Measurements from ENCODE around the gene GPATCH4. TPM values are rescaled to one million over a fixed set of nuclear protein-coding genes. Genes with fewer than 3 reads are reported as not detected.
"Not testable (repeated sequence)": the region's sequence is repeated elsewhere in the genome, so short reads cannot be mapped to it uniquely, and the experiment has no call there.

The GPATCH4 gene
- total RNA-seq, 2 experiments from 2014 or later: 43.9 to 44.7 TPM

- Mint-ChIP-seq H3K4me1 (ENCODE audit: low read depth) (peaks cover 37% of the 10 kb centered on the region), H3K4me3 (peak overlapping the region; percentile 29), H3K9me3 (ENCODE audit: insufficient read depth) (no peaks in the 10 kb centered on the region), H3K27me3 (ENCODE audit: low read depth) (peaks cover 82% of the 10 kb centered on the region), H3K27ac (no peak overlapping the region), H3K36me3 (ENCODE audit: low read depth) (no peaks in the 10 kb centered on the region)
- CTCF ChIA-PET: interaction anchor here (1.2 to 5.6 kb wide), 9 partner anchors 12 to 257 kb away, joined by 3 to 52 read pairs (median 20); no protein-coding TSS in a partner anchor
- no peak for ATAC-seq
- POLR2A ChIA-PET: interaction anchor here (1.4 kb wide), 1 partner anchor 15 kb away, joined by 3 read pairs; no protein-coding TSS in a partner anchor
- DNase-seq: no peak
Observed at GRCh38 chr1:156642265-156643048, 41.2 kb upstream of the GPATCH4 start.

- Mint-ChIP-seq H3K27ac (no peak within 1 kb of the TSS), H3K27me3 (ENCODE audit: low read depth) (peaks cover 77% of the 10 kb centered on the region), H3K4me1 (ENCODE audit: low read depth) (peaks cover 37% of the 10 kb centered on the region), H3K9me3 (ENCODE audit: insufficient read depth) (no peaks in the 10 kb centered on the region), H3K4me3 (peak within 1 kb of the TSS; percentile 29), H3K36me3 (ENCODE audit: low read depth) (no peaks in the 10 kb centered on the region)
- POLR2A ChIA-PET: interaction anchor here (0.6 to 1.4 kb wide), 2 partner anchors 14 to 34 kb away, joined by 3 to 6 read pairs; no protein-coding TSS in a partner anchor
- DNase-seq (no peak), ATAC-seq (peak; percentile 30)
- CTCF ChIA-PET: interaction anchor here (1.3 to 5.6 kb wide), 5 partner anchors 14 to 256 kb away, joined by 4 to 52 read pairs (median 15); no protein-coding TSS in a partner anchor
Observed at GRCh38 chr1:156641761-156642264, 40.5 kb upstream of the GPATCH4 start, which contains the start of gene BCAN. Gene BCAN (plus strand): TSS chr1:156642117. CDS start chr1:156646055, 3,938 bp downstream.

DNA sequence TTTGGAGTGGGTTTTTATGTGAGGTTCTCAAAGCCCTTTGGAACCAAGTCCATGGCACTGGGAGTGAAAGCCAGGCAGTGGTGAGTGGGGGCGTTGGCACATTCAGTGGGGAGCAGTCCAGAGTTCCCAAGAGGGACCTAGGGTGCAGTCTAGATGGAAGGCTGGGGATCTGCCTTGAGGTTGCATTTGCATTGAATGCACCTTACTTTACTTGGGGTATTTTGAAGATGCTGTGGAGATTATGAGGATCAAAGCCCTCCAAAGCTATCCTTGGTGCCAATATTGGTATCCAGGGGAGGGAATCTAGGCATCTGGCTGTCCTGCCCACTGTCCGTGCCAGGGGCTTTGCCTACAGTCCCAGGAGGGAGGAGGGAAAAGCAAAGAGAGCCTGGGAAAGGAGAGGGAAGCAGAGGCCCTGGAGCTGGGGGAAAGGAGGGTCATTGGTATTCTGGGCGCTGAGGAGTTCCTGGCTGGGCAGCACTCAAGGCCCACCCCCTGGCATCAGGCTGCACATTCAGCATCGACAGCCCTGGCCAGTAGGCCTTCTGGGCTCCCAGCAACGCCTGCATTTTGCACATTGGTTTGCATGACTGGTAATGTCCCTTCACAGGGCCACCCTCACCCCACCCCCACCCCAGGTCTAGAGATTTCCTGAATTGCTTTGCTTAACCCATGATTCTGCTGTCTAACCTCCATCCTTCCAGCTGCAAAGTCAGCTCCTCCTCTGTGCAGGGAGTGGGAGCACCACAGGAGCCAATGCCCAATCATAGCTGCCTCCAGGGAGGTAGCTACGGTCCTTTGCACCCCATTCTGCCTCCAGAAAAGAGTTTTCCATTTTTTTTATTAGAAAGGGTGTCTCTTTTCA lies 39.8 kb upstream of the GPATCH4 start:
- POLR2A ChIA-PET: interaction anchor here (0.6 kb wide), 2 partner anchors 33 to 1177 kb away, joined by 3 to 6 read pairs; no protein-coding TSS in a partner anchor
- ATAC-seq (no peak), DNase-seq (no peak)
- H3K9me3 Mint-ChIP-seq (ENCODE audit: insufficient read depth): no peaks in the 10 kb centered on the region
- no peak overlapping the region for H3K4me3 Mint-ChIP-seq
- H3K27ac Mint-ChIP-seq: no peak overlapping the region
- peaks cover 79% of the 10 kb centered on the region for H3K27me3 Mint-ChIP-seq (ENCODE audit: low read depth)
- no peaks in the 10 kb centered on the region for H3K36me3 Mint-ChIP-seq (ENCODE audit: low read depth)
- CTCF ChIA-PET: interaction anchor here (1.1 to 5.6 kb wide), 6 partner anchors 14 to 255 kb away, joined by 3 to 36 read pairs (median 9); no protein-coding TSS in a partner anchor
- H3K4me1 Mint-ChIP-seq (ENCODE audit: low read depth): peaks cover 37% of the 10 kb centered on the region

DNA sequence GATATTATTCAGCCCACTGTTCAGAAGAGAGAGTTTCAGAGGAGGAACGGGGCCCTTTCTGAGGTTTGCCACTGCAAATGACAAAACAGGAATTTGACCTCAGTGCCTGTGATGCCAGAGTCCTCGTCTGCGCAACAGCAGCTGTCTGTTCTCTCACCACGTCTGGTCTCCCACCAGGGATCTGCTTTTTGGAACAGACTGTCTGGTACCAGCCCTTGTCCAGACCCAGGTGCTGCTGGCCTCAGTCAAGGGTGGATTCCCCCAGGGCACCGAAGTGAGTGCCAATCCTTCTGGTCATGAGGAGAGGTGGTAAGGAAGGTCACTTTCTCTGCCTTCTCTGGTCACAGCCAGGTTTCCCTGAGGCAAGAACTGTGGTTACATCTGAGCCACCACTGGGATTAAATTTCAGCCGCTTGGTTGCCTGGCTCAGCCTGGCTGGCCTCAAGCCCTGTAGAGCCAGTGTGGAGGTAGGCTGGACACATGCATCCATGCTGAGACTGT lies 38.4 kb upstream of the GPATCH4 start:
- ChIA-PET CTCF (interaction anchor here (0.7 to 2.4 kb wide), 7 partner anchors 9 to 39 kb away, joined by 3 to 11 read pairs (median 3); no protein-coding TSS in a partner anchor), POLR2A (no interaction called here)
- Mint-ChIP-seq H3K9me3 (ENCODE audit: insufficient read depth) (no peaks in the 10 kb centered on the region), H3K36me3 (ENCODE audit: low read depth) (no peaks in the 10 kb centered on the region), H3K27me3 (ENCODE audit: low read depth) (peaks cover 75% of the 10 kb centered on the region), H3K27ac (no peak overlapping the region), H3K4me3 (no peak overlapping the region), H3K4me1 (ENCODE audit: low read depth) (peaks cover 32% of the 10 kb centered on the region)
- no peak for ATAC-seq
- DNase-seq: no peak

GRCh38 chr1:156638189-156638985 lies 37.1 kb upstream of the GPATCH4 start:
- H3K4me1 Mint-ChIP-seq (ENCODE audit: low read depth): peaks cover 19% of the 10 kb centered on the region
- CTCF ChIA-PET: interaction anchor here (0.9 to 1.9 kb wide), 3 partner anchors 10 to 40 kb away, joined by 3 to 7 read pairs (median 4); no protein-coding TSS in a partner anchor
- POLR2A ChIA-PET: no interaction called here
- DNase-seq (no peak), ATAC-seq (no peak)
- H3K27ac Mint-ChIP-seq: no peak overlapping the region
- no peak overlapping the region for H3K4me3 Mint-ChIP-seq
- peaks cover 76% of the 10 kb centered on the region for H3K27me3 Mint-ChIP-seq (ENCODE audit: low read depth)
- no peaks in the 10 kb centered on the region for H3K36me3 Mint-ChIP-seq (ENCODE audit: low read depth)
- no peaks in the 10 kb centered on the region for H3K9me3 Mint-ChIP-seq (ENCODE audit: insufficient read depth)

GRCh38 chr1:156632355-156632754 lies 31.1 kb upstream of the GPATCH4 start:
- ATAC-seq: no peak
- ChIA-PET POLR2A (no interaction called here), CTCF (interaction anchor here (1.4 kb wide), 1 partner anchor 26 kb away, joined by 3 read pairs; no protein-coding TSS in a partner anchor)
- Mint-ChIP-seq H3K36me3 (ENCODE audit: low read depth) (no peaks in the 10 kb centered on the region), H3K27me3 (ENCODE audit: low read depth) (peaks cover 66% of the 10 kb centered on the region), H3K27ac (no peak overlapping the region), H3K9me3 (ENCODE audit: insufficient read depth) (no peaks in the 10 kb centered on the region), H3K4me1 (ENCODE audit: low read depth) (no peaks in the 10 kb centered on the region), H3K4me3 (no peak overlapping the region)
- DNase-seq: no peak

GRCh38 chr1:156631152-156631551 lies 29.9 kb upstream of the GPATCH4 start:
- H3K4me1 Mint-ChIP-seq (ENCODE audit: low read depth); H3K36me3 Mint-ChIP-seq (ENCODE audit: low read depth); H3K4me3 Mint-ChIP-seq; ATAC-seq; H3K9me3 Mint-ChIP-seq (ENCODE audit: insufficient read depth); DNase-seq; H3K27ac Mint-ChIP-seq: not testable (repeated sequence)
- ChIA-PET CTCF (interaction anchor here (0.9 to 2.4 kb wide), 5 partner anchors 12 to 76 kb away, joined by 3 to 7 read pairs (median 6); no protein-coding TSS in a partner anchor), POLR2A (interaction anchor here (0.9 kb wide), 1 partner anchor 43 kb away, joined by 3 read pairs; no protein-coding TSS in a partner anchor)
- H3K27me3 Mint-ChIP-seq (ENCODE audit: low read depth): peaks cover 60% of the 10 kb centered on the region

DNA sequence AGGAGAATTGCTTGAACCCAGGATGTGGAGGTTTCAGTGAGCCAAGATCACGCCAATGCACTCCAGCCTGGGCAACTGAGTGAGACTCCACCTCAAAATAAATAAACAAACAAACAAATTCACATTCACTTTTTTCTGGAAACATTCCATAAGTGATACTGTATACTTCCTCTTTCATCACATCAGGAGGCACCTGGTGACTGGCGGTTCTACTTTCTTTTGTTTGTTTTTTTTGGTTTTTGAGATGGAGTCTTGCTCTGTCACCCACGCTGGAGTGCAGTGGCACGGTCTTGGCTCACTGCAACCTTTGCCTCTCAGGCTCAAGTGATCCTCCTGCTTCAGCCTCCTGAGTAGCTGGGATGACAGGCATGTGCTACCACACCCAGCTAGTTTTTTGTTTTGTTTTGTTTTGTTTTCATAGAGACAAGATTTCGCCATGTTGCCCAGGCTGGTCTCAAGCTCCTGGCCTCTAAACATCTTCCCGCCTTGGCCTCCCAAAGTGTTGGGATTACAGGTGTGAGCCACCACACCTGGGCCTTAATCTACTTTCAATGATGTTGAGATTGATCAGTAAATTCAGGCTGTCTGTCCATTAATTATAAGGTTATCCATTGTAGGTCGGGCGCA lies 28.7 kb upstream of the GPATCH4 start:
- DNase-seq: no peak
- no peak for ATAC-seq
- H3K9me3 Mint-ChIP-seq (ENCODE audit: insufficient read depth): no peaks in the 10 kb centered on the region
- CTCF ChIA-PET: interaction anchor here (0.9 to 2.4 kb wide), 6 partner anchors 14 to 244 kb away, joined by 3 to 7 read pairs (median 4); no protein-coding TSS in a partner anchor
- no peaks in the 10 kb centered on the region for H3K36me3 Mint-ChIP-seq (ENCODE audit: low read depth)
- POLR2A ChIA-PET: no interaction called here
- no peak overlapping the region for H3K4me3 Mint-ChIP-seq
- H3K4me1 Mint-ChIP-seq (ENCODE audit: low read depth): peaks cover 8% of the 10 kb centered on the region
- peaks cover 59% of the 10 kb centered on the region for H3K27me3 Mint-ChIP-seq (ENCODE audit: low read depth)
- no peak overlapping the region for H3K27ac Mint-ChIP-seq

- Mint-ChIP-seq H3K27me3 (ENCODE audit: low read depth) (peaks cover 53% of the 10 kb centered on the region), H3K27ac (no peak overlapping the region), H3K4me3 (no peak overlapping the region), H3K4me1 (ENCODE audit: low read depth) (peaks cover 12% of the 10 kb centered on the region), H3K36me3 (ENCODE audit: low read depth) (no peaks in the 10 kb centered on the region), H3K9me3 (ENCODE audit: insufficient read depth) (no peaks in the 10 kb centered on the region)
- CTCF ChIA-PET: interaction anchor here (0.6 to 6.6 kb wide), 35 partner anchors 11 to 417 kb away, joined by 3 to 240 read pairs (median 9); partner anchors contain the start of genes CRABP2, NAXE and NTRK1
- DNase-seq: peak; percentile 63
- no peak for ATAC-seq
- POLR2A ChIA-PET: interaction anchor here (0.7 to 1.0 kb wide), 2 partner anchors 15 to 31 kb away, joined by 3 read pairs; no protein-coding TSS in a partner anchor
Observed at GRCh38 chr1:156627313-156627880, 26.1 kb upstream of the GPATCH4 start.

DNA sequence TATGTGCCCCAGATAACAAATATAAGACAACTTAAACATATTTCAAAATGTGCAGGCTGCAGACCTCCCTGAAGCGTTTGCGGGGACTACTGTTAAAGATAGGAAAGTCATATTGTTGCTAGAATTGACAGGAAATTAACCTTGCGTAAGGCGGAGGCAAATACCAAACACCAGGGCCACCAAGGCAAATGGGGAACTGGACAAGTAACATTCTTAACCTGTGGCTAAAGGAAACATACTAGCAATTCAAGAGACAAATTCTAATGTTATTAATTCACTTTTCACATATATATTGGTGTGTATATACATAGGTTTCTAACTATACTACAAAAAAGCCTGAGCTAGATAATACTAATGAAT lies 24.8 kb upstream of the GPATCH4 start:
- Mint-ChIP-seq H3K27ac (no peak overlapping the region), H3K4me1 (ENCODE audit: low read depth) (peaks cover 12% of the 10 kb centered on the region), H3K27me3 (ENCODE audit: low read depth) (peaks cover 49% of the 10 kb centered on the region), H3K36me3 (ENCODE audit: low read depth) (no peaks in the 10 kb centered on the region), H3K9me3 (ENCODE audit: insufficient read depth) (no peaks in the 10 kb centered on the region), H3K4me3 (no peak overlapping the region)
- ChIA-PET POLR2A (no interaction called here), CTCF (interaction anchor here (0.5 to 6.6 kb wide), 25 partner anchors 12 to 419 kb away, joined by 3 to 240 read pairs (median 11); partner anchors contain the start of genes CRABP2, ISG20L2, METTL25B and NAXE)
- no peak for ATAC-seq
- DNase-seq: no peak

Data from activated CD8-positive, alpha-beta T cell treated with anti-CD3 and anti-CD28 coated beads, Interleukin-2, amount 10 ng/mL, durations not matched to agents 7 days and 5 days (primary cell).